GM23338 (cell line): ENCODE data around the gene KCTD17. TPM values are rescaled to one million over a fixed set of nuclear protein-coding genes. Genes with fewer than 3 reads are reported as not detected.

Experiments used
- ATAC-seq: fragments of 200-7000 bp; cut with Tn5 transposase; 3 replicates; pipeline ENCODE4 v1.9.1; 2020
- DNase-seq: peaks from one replicate; pipeline ENCODE4 v3.0.0-alpha.2; 2015; ENCODE audit warnings: low spot score
- H2AFZ ChIP-seq: fragments of 200-600 bp; sonication (generic); 2 replicates; pipeline ENCODE4 v1.8.0; 2016; ENCODE audit warnings: antibody characterized with exemption, mild to moderate bottlenecking, moderate library complexity
- H3F3A ChIP-seq: fragments of 200-600 bp; sonication (generic); replicated peaks from 2 replicates; pipeline ENCODE4 v1.8.0; 2017; ENCODE audit warnings: antibody characterized with exemption, mixed run types, low read depth
- H3K27ac ChIP-seq: fragments of 200-600 bp; sonication (generic); 2 replicates; pipeline ENCODE4 v1.6.1; 2016; ENCODE audit warnings: low read depth
- H3K27me3 ChIP-seq: fragments of 200-600 bp; sonication (generic); 2 replicates; pipeline ENCODE4 v1.8.0; 2016; ENCODE audit warnings: mild to moderate bottlenecking, mixed run types, moderate library complexity; ENCODE audit not compliant: insufficient read depth
- H3K36me3 ChIP-seq: fragments of 200-600 bp; sonication (generic); 2 replicates; pipeline ENCODE4 v1.8.0; 2016; ENCODE audit warnings: mild to moderate bottlenecking; ENCODE audit not compliant: insufficient read depth
- H3K4me1 ChIP-seq: fragments of 200-600 bp; sonication (generic); 2 replicates; pipeline ENCODE4 v1.8.0; 2016; ENCODE audit warnings: mild to moderate bottlenecking, moderate library complexity; ENCODE audit not compliant: insufficient read depth
- H3K4me2 ChIP-seq: fragments of 200-600 bp; sonication (generic); 2 replicates; pipeline ENCODE4 v1.7.1; 2017; ENCODE audit warnings: mixed run types
- H3K4me3 ChIP-seq: fragments of 200-600 bp; sonication (generic); 2 replicates; pipeline ENCODE4 v1.6.1; 2016; ENCODE audit warnings: mixed run types
- H3K79me2 ChIP-seq: fragments of 200-600 bp; sonication (generic); replicated peaks from 2 replicates; pipeline ENCODE4 v1.8.0; 2017; ENCODE audit warnings: mild to moderate bottlenecking; ENCODE audit not compliant: insufficient read depth
- H3K9me2 ChIP-seq: fragments of 200-600 bp; sonication (generic); 2 replicates; pipeline ENCODE4 v1.8.0; 2017; ENCODE audit not compliant: insufficient read depth
- H4K20me1 ChIP-seq: fragments of 200-600 bp; sonication (generic); replicated peaks from 2 replicates; pipeline ENCODE4 v1.8.0; 2017; ENCODE audit warnings: mild to moderate bottlenecking; ENCODE audit not compliant: insufficient read depth
- H3K27ac Mint-ChIP-seq: 2 replicates; pipeline ENCODE4 v1.8.0; 2020; ENCODE audit warnings: inconsistent platforms, mild to moderate bottlenecking, moderate library complexity, mixed read lengths
- H3K27me3 Mint-ChIP-seq: 3 replicates; pipeline ENCODE4 v1.8.0; 2022; ENCODE audit warnings: low read depth, mild to moderate bottlenecking, moderate library complexity, mixed read lengths, inconsistent platforms; ENCODE audit not compliant: insufficient read depth, poor library complexity
- H3K36me3 Mint-ChIP-seq: 3 replicates; pipeline ENCODE4 v1.8.0; 2021; ENCODE audit warnings: low read depth, mild to moderate bottlenecking, inconsistent platforms, moderate library complexity, mixed read lengths
- H3K4me1 Mint-ChIP-seq: 3 replicates; pipeline ENCODE4 v1.8.0; 2020; ENCODE audit warnings: mild to moderate bottlenecking, inconsistent platforms, mixed read lengths
- H3K4me3 Mint-ChIP-seq: 3 replicates; pipeline ENCODE4 v1.8.0; 2021; ENCODE audit warnings: moderate library complexity, mild to moderate bottlenecking, inconsistent platforms, mixed read lengths
- H3K9me3 Mint-ChIP-seq: 3 replicates; pipeline ENCODE4 v1.8.0; 2020; ENCODE audit warnings: moderate library complexity, mild to moderate bottlenecking, inconsistent platforms, mixed read lengths
- ETS1 ChIP-seq: IDR thresholded peaks from 2 replicates; pipeline ENCODE4 v1.6.1; 2016; ENCODE audit warnings: antibody characterized with exemption
- EZH2 ChIP-seq: fragments of 200-600 bp; sonication (generic); IDR thresholded peaks from one replicate; pipeline ENCODE4 v1.8.0; 2017; ENCODE audit warnings: antibody characterized with exemption, mild to moderate bottlenecking, low read depth; ENCODE audit not compliant: unreplicated experiment
- JUNB ChIP-seq: IDR thresholded peaks from one replicate; pipeline ENCODE4 v1.6.1; 2016; ENCODE audit warnings: antibody characterized with exemption; ENCODE audit not compliant: unreplicated experiment
- POLR2AphosphoS5 ChIP-seq: IDR thresholded peaks from 2 replicates; pipeline ENCODE4 v1.6.1; 2016; ENCODE audit warnings: antibody characterized with exemption, low read depth
- STAT1 ChIP-seq: IDR thresholded peaks from one replicate; pipeline ENCODE4 v1.6.1; 2016; ENCODE audit warnings: antibody characterized with exemption; ENCODE audit not compliant: unreplicated experiment
- ZNF331 ChIP-seq: fragments of 250-450 bp; sonication (Bioruptor Pico); IDR thresholded peaks from 2 replicates; pipeline ENCODE4 v1.5.0; 2020; ENCODE audit warnings: low read depth, mild to moderate bottlenecking, moderate library complexity
- polyA plus RNA-seq: library from polyadenylated mRNA; unstranded; fragments of >200 nt; fragmentation: Nextera tagmentation; extraction: Ambion mirVana; gene quantifications from 2 replicates; pipeline ENCODE4 v1.2.1, GENCODE V29; 2016
- total RNA-seq: library from RNA; depleted of rRNA; stranded (reverse); fragments of >200 nt; shearing (Covaris generic); gene quantifications from 2 replicates; pipeline ENCODE4 v1.2.3, GENCODE V29; 2014
- TF ChIP-seq, protein P1 (sequence below): fragments of 250-450 bp; sonication (Bioruptor Pico); IDR thresholded peaks from 2 replicates; pipeline ENCODE4 v1.5.0; 2020; ENCODE audit warnings: mild to moderate bottlenecking, moderate library complexity
- TF ChIP-seq, protein P2 (sequence below): IDR thresholded peaks from one replicate; pipeline ENCODE4 v1.6.1; 2018; ENCODE audit warnings: antibody characterized with exemption; ENCODE audit not compliant: unreplicated experiment
- TF ChIP-seq, protein P3 (sequence below), 2 experiments: fragments of 200-600 bp in 1 of 2; sonication (generic) in 1 of 2; conservative IDR thresholded peaks; 2 replicates each; pipeline versions ENCODE4 v1.5.1 to v1.6.1; 2016 to 2017; ENCODE audit warnings: antibody characterized with exemption in 2 of 2, low read depth in 2 of 2, mild to moderate bottlenecking in 2 of 2, moderate library complexity in 1 of 2

The KCTD17 gene
- total and polyA plus RNA-seq, 2 experiments from 2014 or later: 25.1 to 35.0 TPM

- Mint-ChIP-seq H3K4me3 (no peak overlapping the region), H3K27ac (no peak overlapping the region), H3K36me3 (no peaks in the 10 kb centered on the region), H3K27me3 (peaks cover 15% of the 10 kb centered on the region), H3K4me1 (peaks cover 11% of the 10 kb centered on the region), H3K9me3 (no peaks in the 10 kb centered on the region; the same call in 2 of the 3 replicates)
- Histone ChIP-seq H3K27me3 (no peaks in the 10 kb centered on the region), H3K27ac (no peak overlapping the region), H2AFZ (no peak overlapping the region), H3K79me2 (no peaks in the 10 kb centered on the region), H3K4me2 (no peak overlapping the region), H3K4me1 (no peaks in the 10 kb centered on the region; the same call in 1 of the 2 replicates), H3K4me3 (no peak overlapping the region), H3F3A (no peaks in the 10 kb centered on the region), H3K36me3 (no peaks in the 10 kb centered on the region), H3K9me2 (no peaks in the 10 kb centered on the region), H4K20me1 (no peaks in the 10 kb centered on the region)
- no peak for ATAC-seq
- no peak for TF ChIP-seq ETS1
- TF ChIP-seq, protein P1, sequence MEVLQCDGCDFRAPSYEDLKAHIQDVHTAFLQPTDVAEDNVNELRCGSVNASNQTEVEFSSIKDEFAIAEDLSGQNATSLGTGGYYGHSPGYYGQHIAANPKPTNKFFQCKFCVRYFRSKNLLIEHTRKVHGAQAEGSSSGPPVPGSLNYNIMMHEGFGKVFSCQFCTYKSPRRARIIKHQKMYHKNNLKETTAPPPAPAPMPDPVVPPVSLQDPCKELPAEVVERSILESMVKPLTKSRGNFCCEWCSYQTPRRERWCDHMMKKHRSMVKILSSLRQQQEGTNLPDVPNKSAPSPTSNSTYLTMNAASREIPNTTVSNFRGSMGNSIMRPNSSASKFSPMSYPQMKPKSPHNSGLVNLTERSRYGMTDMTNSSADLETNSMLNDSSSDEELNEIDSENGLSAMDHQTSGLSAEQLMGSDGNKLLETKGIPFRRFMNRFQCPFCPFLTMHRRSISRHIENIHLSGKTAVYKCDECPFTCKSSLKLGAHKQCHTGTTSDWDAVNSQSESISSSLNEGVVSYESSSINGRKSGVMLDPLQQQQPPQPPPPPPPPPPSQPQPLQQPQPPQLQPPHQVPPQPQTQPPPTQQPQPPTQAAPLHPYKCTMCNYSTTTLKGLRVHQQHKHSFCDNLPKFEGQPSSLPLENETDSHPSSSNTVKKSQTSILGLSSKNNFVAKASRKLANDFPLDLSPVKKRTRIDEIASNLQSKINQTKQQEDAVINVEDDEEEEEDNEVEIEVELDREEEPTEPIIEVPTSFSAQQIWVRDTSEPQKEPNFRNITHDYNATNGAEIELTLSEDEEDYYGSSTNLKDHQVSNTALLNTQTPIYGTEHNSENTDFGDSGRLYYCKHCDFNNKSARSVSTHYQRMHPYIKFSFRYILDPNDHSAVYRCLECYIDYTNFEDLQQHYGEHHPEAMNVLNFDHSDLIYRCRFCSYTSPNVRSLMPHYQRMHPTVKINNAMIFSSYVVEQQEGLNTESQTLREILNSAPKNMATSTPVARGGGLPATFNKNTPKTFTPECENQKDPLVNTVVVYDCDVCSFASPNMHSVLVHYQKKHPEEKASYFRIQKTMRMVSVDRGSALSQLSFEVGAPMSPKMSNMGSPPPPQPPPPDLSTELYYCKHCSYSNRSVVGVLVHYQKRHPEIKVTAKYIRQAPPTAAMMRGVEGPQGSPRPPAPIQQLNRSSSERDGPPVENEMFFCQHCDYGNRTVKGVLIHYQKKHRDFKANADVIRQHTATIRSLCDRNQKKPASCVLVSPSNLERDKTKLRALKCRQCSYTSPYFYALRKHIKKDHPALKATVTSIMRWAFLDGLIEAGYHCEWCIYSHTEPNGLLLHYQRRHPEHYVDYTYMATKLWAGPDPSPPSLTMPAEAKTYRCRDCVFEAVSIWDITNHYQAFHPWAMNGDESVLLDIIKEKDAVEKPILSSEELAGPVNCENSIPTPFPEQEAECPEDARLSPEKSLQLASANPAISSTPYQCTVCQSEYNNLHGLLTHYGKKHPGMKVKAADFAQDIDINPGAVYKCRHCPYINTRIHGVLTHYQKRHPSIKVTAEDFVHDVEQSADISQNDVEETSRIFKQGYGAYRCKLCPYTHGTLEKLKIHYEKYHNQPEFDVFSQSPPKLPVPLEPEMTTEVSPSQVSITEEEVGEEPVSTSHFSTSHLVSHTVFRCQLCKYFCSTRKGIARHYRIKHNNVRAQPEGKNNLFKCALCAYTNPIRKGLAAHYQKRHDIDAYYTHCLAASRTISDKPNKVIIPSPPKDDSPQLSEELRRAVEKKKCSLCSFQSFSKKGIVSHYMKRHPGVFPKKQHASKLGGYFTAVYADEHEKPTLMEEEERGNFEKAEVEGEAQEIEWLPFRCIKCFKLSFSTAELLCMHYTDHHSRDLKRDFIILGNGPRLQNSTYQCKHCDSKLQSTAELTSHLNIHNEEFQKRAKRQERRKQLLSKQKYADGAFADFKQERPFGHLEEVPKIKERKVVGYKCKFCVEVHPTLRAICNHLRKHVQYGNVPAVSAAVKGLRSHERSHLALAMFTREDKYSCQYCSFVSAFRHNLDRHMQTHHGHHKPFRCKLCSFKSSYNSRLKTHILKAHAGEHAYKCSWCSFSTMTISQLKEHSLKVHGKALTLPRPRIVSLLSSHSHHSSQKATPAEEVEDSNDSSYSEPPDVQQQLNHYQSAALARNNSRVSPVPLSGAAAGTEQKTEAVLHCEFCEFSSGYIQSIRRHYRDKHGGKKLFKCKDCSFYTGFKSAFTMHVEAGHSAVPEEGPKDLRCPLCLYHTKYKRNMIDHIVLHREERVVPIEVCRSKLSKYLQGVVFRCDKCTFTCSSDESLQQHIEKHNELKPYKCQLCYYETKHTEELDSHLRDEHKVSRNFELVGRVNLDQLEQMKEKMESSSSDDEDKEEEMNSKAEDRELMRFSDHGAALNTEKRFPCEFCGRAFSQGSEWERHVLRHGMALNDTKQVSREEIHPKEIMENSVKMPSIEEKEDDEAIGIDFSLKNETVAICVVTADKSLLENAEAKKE (CRISPR knock-in tag): no peak
- TF ChIP-seq, protein P2, sequence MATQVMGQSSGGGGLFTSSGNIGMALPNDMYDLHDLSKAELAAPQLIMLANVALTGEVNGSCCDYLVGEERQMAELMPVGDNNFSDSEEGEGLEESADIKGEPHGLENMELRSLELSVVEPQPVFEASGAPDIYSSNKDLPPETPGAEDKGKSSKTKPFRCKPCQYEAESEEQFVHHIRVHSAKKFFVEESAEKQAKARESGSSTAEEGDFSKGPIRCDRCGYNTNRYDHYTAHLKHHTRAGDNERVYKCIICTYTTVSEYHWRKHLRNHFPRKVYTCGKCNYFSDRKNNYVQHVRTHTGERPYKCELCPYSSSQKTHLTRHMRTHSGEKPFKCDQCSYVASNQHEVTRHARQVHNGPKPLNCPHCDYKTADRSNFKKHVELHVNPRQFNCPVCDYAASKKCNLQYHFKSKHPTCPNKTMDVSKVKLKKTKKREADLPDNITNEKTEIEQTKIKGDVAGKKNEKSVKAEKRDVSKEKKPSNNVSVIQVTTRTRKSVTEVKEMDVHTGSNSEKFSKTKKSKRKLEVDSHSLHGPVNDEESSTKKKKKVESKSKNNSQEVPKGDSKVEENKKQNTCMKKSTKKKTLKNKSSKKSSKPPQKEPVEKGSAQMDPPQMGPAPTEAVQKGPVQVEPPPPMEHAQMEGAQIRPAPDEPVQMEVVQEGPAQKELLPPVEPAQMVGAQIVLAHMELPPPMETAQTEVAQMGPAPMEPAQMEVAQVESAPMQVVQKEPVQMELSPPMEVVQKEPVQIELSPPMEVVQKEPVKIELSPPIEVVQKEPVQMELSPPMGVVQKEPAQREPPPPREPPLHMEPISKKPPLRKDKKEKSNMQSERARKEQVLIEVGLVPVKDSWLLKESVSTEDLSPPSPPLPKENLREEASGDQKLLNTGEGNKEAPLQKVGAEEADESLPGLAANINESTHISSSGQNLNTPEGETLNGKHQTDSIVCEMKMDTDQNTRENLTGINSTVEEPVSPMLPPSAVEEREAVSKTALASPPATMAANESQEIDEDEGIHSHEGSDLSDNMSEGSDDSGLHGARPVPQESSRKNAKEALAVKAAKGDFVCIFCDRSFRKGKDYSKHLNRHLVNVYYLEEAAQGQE: no peak
- TF ChIP-seq, protein P3, sequence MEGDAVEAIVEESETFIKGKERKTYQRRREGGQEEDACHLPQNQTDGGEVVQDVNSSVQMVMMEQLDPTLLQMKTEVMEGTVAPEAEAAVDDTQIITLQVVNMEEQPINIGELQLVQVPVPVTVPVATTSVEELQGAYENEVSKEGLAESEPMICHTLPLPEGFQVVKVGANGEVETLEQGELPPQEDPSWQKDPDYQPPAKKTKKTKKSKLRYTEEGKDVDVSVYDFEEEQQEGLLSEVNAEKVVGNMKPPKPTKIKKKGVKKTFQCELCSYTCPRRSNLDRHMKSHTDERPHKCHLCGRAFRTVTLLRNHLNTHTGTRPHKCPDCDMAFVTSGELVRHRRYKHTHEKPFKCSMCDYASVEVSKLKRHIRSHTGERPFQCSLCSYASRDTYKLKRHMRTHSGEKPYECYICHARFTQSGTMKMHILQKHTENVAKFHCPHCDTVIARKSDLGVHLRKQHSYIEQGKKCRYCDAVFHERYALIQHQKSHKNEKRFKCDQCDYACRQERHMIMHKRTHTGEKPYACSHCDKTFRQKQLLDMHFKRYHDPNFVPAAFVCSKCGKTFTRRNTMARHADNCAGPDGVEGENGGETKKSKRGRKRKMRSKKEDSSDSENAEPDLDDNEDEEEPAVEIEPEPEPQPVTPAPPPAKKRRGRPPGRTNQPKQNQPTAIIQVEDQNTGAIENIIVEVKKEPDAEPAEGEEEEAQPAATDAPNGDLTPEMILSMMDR (conservative IDR thresholded peaks at IDR 0.05; ENCODE audit: low read depth in 2 of 2): no peak
- no peak for TF ChIP-seq EZH2
- no peak for TF ChIP-seq ZNF331 (CRISPR knock-in tag)
- TF ChIP-seq JUNB: no peak
- no peak for TF ChIP-seq STAT1
- no peak for TF ChIP-seq POLR2AphosphoS5
- no peak for DNase-seq
These were observed 41.5 kb downstream of the KCTD17 start for GRCh38 chr22:37092997-37093396.
